Stimulated activated naive CD4-positive, alpha-beta T cell treated with Interleukin-2 at 50 U/mL for 16 hours (primary cell): ENCODE data around the gene TMEM185A.
"Not testable (repeated sequence)": the region's sequence is repeated elsewhere in the genome, so short reads cannot be mapped to it uniquely, and the experiment has no call there.

Source experiments
- DNase-seq: peaks from one replicate; lab custom pipeline; 2025; lab: John Stamatoyannopoulos, UW

TMEM185A gene

GRCh38 chrX:149631234-149632165, at the start of gene TMEM185A:
TMEM185A (minus strand) TSS chrX:149631792; CDS start chrX:149631580, 212 bp downstream.
- peak; percentile 68 for DNase-seq

- DNase-seq = no peak
Observed at GRCh38 chrX:149681182-149681581, 49.6 kb upstream of the TMEM185A start.

GRCh38 chrX:149679164-149679678, 47.6 kb upstream of the TMEM185A start:
- not testable (repeated sequence) for DNase-seq

- DNase-seq = not testable (repeated sequence)
Observed at GRCh38 chrX:149675554-149675953, 44.0 kb upstream of the TMEM185A start.

- DNase-seq = not testable (repeated sequence)
Observed at GRCh38 chrX:149675088-149675487, 43.5 kb upstream of the TMEM185A start.

- not testable (repeated sequence) for DNase-seq
Observed at GRCh38 chrX:149660613-149661012, 29.0 kb upstream of the TMEM185A start.

- not testable (repeated sequence) for DNase-seq
Observed at GRCh38 chrX:149656260-149656884, 24.8 kb upstream of the TMEM185A start.

GRCh38 chrX:149652232-149652981, 20.8 kb upstream of the TMEM185A start:
- DNase-seq = no peak

GRCh38 chrX:149650162-149650561, 18.6 kb upstream of the TMEM185A start:
- DNase-seq = no peak

- DNase-seq = no peak
Observed at GRCh38 chrX:149648932-149649331, 17.3 kb upstream of the TMEM185A start.

- no peak for DNase-seq
Observed at GRCh38 chrX:149647505-149647904, 15.9 kb upstream of the TMEM185A start.

- DNase-seq = no peak
Observed at GRCh38 chrX:149643496-149643895, 11.9 kb upstream of the TMEM185A start.

GRCh38 chrX:149641835-149642234, 10.2 kb upstream of the TMEM185A start:
- DNase-seq = no peak

- DNase-seq = no peak
Observed at GRCh38 chrX:149641432-149641831, 9.8 kb upstream of the TMEM185A start.

- no peak for DNase-seq
Observed at GRCh38 chrX:149639568-149639967, 8.0 kb upstream of the TMEM185A start.

GRCh38 chrX:149638860-149639259, 7.3 kb upstream of the TMEM185A start:
- DNase-seq = no peak

GRCh38 chrX:149633511-149633910, 1.9 kb upstream of the TMEM185A start:
- DNase-seq = no peak

GRCh38 chrX:149630681-149631233, 835 bp downstream of the TMEM185A start:
- DNase-seq = no peak

GRCh38 chrX:149629730-149630387, 1.7 kb downstream of the TMEM185A start:
- no peak for DNase-seq

GRCh38 chrX:149628768-149629167, 2.8 kb downstream of the TMEM185A start:
- DNase-seq = no peak

GRCh38 chrX:149628280-149628679, 3.3 kb downstream of the TMEM185A start:
- DNase-seq = no peak
